ENCODE results near the gene FOXE3. TPM values are rescaled to one million over a fixed set of nuclear protein-coding genes. Genes with fewer than 3 reads are reported as not detected.
A peak's percentile ranks its signal among the peaks of the same experiment; 100 is the strongest.

The FOXE3 gene
- total RNA-seq, 4 donors from 2014 or later, result not detected

- peak in 1 of 2 donors; percentile 87 for DNase-seq (ENCODE audit: low spot score in 2 of 2)
- intact Hi-C loops (cut with DNase I; ENCODE audit: low total_unique reads), result loop anchor here (10.0 kb wide), 1 partner anchor 136 kb away; no protein-coding TSS in a partner anchor
- TF ChIP-seq POLR2A (IDR thresholded peaks at IDR 0.05), result no peak
- TF ChIP-seq, protein P1, sequence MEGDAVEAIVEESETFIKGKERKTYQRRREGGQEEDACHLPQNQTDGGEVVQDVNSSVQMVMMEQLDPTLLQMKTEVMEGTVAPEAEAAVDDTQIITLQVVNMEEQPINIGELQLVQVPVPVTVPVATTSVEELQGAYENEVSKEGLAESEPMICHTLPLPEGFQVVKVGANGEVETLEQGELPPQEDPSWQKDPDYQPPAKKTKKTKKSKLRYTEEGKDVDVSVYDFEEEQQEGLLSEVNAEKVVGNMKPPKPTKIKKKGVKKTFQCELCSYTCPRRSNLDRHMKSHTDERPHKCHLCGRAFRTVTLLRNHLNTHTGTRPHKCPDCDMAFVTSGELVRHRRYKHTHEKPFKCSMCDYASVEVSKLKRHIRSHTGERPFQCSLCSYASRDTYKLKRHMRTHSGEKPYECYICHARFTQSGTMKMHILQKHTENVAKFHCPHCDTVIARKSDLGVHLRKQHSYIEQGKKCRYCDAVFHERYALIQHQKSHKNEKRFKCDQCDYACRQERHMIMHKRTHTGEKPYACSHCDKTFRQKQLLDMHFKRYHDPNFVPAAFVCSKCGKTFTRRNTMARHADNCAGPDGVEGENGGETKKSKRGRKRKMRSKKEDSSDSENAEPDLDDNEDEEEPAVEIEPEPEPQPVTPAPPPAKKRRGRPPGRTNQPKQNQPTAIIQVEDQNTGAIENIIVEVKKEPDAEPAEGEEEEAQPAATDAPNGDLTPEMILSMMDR (IDR thresholded peaks at IDR 0.05), result no peak
- peak overlapping the region; percentile 38 for H3K4me3 ChIP-seq (ENCODE audit: low read depth, poor library complexity, severe bottlenecking)
- 3 to 4% methylated on average over 17 to 21 of the region's 117 CpGs for WGBS, 2 donors
Measured at GRCh38 chr1:47438165-47439016, 22.3 kb downstream of the FOXE3 start.

GRCh38 chr1:47439017-47439818 is 23.1 kb downstream of the FOXE3 start:
- H3K4me3 ChIP-seq (ENCODE audit: low read depth, poor library complexity, severe bottlenecking), result no peak overlapping the region
- intact Hi-C loops (cut with DNase I; ENCODE audit: low total_unique reads), result loop anchor here (10.0 kb wide), 1 partner anchor 136 kb away; no protein-coding TSS in a partner anchor
- 16 to 49% methylated on average over 26 to 51 of the region's 86 CpGs for WGBS, 2 donors
- peak in 1 of 2 donors; percentile 84 for DNase-seq (ENCODE audit: low spot score in 2 of 2)
- TF ChIP-seq POLR2A (IDR thresholded peaks at IDR 0.05), result no peak
- TF ChIP-seq, protein P1 (IDR thresholded peaks at IDR 0.05), result no peak

- DNase-seq (ENCODE audit: low spot score in 2 of 2), result no peak
- intact Hi-C loops (cut with DNase I; ENCODE audit: low total_unique reads), result loop anchor here (10.0 kb wide), 1 partner anchor 135 kb away; no protein-coding TSS in a partner anchor
- no peak overlapping the region for H3K4me3 ChIP-seq (ENCODE audit: low read depth, poor library complexity, severe bottlenecking)
- 71 to 78% methylated on average over 20 of the region's 20 CpGs for WGBS, 2 donors
- TF ChIP-seq, protein P1 (IDR thresholded peaks at IDR 0.05), result no peak
- no peak for TF ChIP-seq POLR2A (IDR thresholded peaks at IDR 0.05)
Measured at GRCh38 chr1:47439819-47440598, 23.9 kb downstream of the FOXE3 start.

- DNase-seq (ENCODE audit: low spot score in 2 of 2), result no peak
- no peak overlapping the region for H3K4me3 ChIP-seq (ENCODE audit: low read depth, poor library complexity, severe bottlenecking)
- TF ChIP-seq, protein P1 (IDR thresholded peaks at IDR 0.05), result no peak
- no peak for TF ChIP-seq POLR2A (IDR thresholded peaks at IDR 0.05)
- 65 to 70% methylated on average over 5 of the region's 5 CpGs for WGBS, 2 donors
- intact Hi-C loops (cut with DNase I; ENCODE audit: low total_unique reads), result no loop called here
Measured at GRCh38 chr1:47440599-47441081, 24.6 kb downstream of the FOXE3 start.

DNA sequence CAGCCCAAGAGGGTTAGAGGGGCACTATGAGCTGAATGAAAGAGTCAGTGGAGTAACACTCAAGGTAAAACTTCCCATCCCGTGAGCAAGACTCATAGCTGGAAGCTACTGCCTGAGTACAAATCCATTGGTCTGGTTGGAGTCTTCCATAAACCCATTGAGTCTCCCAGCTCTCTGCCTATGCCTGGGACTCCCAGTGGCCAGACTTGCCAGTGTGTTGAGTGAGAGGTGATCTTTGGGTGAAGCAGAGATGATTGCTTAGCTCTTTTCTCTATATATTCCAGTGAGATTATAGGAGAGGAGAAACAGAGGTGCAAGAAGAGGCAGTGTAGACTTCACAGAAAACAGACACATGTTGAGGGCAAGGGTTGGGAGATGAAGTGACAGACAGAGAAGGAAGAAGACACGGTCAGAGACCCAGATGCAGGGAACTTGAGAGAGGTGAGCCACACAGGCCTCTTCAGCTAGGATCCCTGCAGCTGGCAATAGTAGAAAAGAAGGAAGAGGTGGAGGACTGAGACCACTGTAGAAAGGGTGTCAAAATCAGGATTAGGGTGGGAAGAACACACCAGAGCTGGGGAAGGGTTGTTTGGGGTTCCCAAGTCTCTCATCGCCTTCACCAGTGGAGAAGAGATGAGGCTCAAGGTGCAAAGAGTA is 25.5 kb downstream of the FOXE3 start:
- no peak overlapping the region for H3K4me3 ChIP-seq (ENCODE audit: low read depth, poor library complexity, severe bottlenecking)
- TF ChIP-seq POLR2A (IDR thresholded peaks at IDR 0.05), result no peak
- TF ChIP-seq, protein P1 (IDR thresholded peaks at IDR 0.05), result no peak
- no peak for DNase-seq (ENCODE audit: low spot score in 2 of 2)
- 99% methylated on average over 3 of the region's 3 CpGs for whole genome bisulfite sequencing, 2 donors
- intact Hi-C loops (cut with DNase I; ENCODE audit: low total_unique reads), result no loop called here
